ENCODE results near the gene PPFIA2.

PPFIA2 gene

DNA sequence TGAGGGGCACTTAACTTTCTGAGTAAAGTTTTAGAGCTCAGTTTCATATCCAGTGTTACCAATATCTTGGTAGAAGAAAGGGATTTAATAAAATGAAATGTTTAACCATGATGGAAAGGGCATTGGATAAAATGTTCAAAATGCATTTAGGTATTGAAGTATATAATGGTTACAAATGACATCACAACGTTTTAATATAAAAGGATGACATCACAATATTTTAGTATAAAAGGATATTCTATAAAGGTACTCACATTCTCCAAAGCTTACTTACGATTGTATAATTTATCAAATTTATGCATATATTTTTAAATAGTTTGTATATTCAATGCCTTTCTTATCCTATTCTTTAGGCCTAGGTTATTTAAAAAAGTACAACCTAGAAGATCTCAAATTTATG, 226.1 kb downstream of the PPFIA2 start:
- no peak for DNase-seq
- no peak overlapping the region for H2BK15ac ChIP-seq (ENCODE audit: low read depth, poor library complexity, severe bottlenecking)
- no peaks in the 10 kb centered on the region for H3K27me3 ChIP-seq (ENCODE audit: control insufficient read depth in 1 of 2, insufficient read depth in 1 of 2, low read length in 2 of 2)
- H3K4me3 ChIP-seq (ENCODE audit: insufficient read depth in 1 of 2, low read depth in 1 of 2, low read length in 2 of 2), result no peak overlapping the region
- WGBS, result no CpG with 5 or more reads among the region's 2 CpGs
- H4K8ac ChIP-seq (ENCODE audit: low read length), result no peak overlapping the region
- H4K91ac ChIP-seq (ENCODE audit: low read length), result no peak overlapping the region
- H3K23ac ChIP-seq (ENCODE audit: low read length in 2 of 2), result no peak overlapping the region
- no peak overlapping the region for H3K18ac ChIP-seq (ENCODE audit: low read depth in 1 of 2, low read length in 2 of 2)
- H2AFZ ChIP-seq (ENCODE audit: low read depth, low read length), result no peak overlapping the region
- no peak overlapping the region for H3K4ac ChIP-seq (ENCODE audit: low read depth in 1 of 2, low read length in 2 of 2)
- H2BK12ac ChIP-seq (ENCODE audit: low read length in 2 of 2), result no peak overlapping the region
- H3K79me1 ChIP-seq (replicated peaks; ENCODE audit: low read length, poor library complexity, severe bottlenecking), result no peaks in the 10 kb centered on the region
- H2AK5ac ChIP-seq (ENCODE audit: low read length, severe bottlenecking), result no peak overlapping the region
- no peaks in the 10 kb centered on the region for H3K4me1 ChIP-seq (ENCODE audit: control insufficient read depth, insufficient read depth, low read depth, low read length)
- H3K14ac ChIP-seq (ENCODE audit: low read length in 2 of 2), result no peak overlapping the region
- H3K9me3 ChIP-seq (ENCODE audit: control insufficient read depth, low read length), result no peaks in the 10 kb centered on the region
- H3K36me3 ChIP-seq (ENCODE audit: control insufficient read depth in 1 of 2, insufficient read depth in 2 of 2, low read depth in 1 of 2, low read length in 2 of 2), result no peaks in the 10 kb centered on the region
- no peak overlapping the region for H3K9ac ChIP-seq (ENCODE audit: low read length)
- H2BK120ac ChIP-seq (ENCODE audit: low read depth, low read length), result no peak overlapping the region
- no peak overlapping the region for H3K27ac ChIP-seq (ENCODE audit: low read length, poor library complexity, severe bottlenecking)
- H2BK5ac ChIP-seq (ENCODE audit: low read depth, low read length, poor library complexity, severe bottlenecking), result no peak overlapping the region
- H3K4me2 ChIP-seq (ENCODE audit: low read length, poor library complexity, severe bottlenecking), result no peak overlapping the region

DNA sequence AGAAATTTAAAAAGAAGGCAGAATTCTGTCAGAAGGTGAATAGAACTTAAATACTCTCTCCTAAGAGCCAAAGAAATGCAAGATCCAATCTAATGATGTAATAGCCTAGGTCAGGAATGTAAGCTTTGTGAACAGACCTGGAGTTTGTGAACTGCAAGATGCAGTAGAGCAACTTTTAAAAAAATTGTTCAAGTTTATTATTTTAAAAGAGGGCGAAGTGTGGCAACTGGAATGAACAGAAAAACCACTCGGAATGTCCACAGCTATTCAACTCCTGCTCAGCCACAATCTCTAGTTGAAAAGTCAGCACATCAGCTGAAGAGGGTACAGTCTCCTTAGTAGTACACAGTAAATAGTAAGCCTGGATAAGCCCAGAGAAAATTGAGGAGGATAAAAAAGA, 228.8 kb downstream of the PPFIA2 start:
- H3K4me3 ChIP-seq (ENCODE audit: insufficient read depth in 1 of 2, low read depth in 1 of 2, low read length in 2 of 2), result no peak overlapping the region
- no peak overlapping the region for H3K14ac ChIP-seq (ENCODE audit: low read length in 2 of 2)
- no peak overlapping the region for H3K18ac ChIP-seq (ENCODE audit: low read depth in 1 of 2, low read length in 2 of 2)
- H2BK12ac ChIP-seq (ENCODE audit: low read length in 2 of 2), result no peak overlapping the region
- no peak overlapping the region for H2BK5ac ChIP-seq (ENCODE audit: low read depth, low read length, poor library complexity, severe bottlenecking)
- H3K27me3 ChIP-seq (ENCODE audit: control insufficient read depth in 1 of 2, insufficient read depth in 1 of 2, low read length in 2 of 2), result no peaks in the 10 kb centered on the region
- no peak overlapping the region for H4K8ac ChIP-seq (ENCODE audit: low read length)
- no peak overlapping the region for H2AFZ ChIP-seq (ENCODE audit: low read depth, low read length)
- H3K4me2 ChIP-seq (ENCODE audit: low read length, poor library complexity, severe bottlenecking), result no peak overlapping the region
- no peak for DNase-seq
- H2BK15ac ChIP-seq (ENCODE audit: low read depth, poor library complexity, severe bottlenecking), result no peak overlapping the region
- no peaks in the 10 kb centered on the region for H3K9me3 ChIP-seq (ENCODE audit: control insufficient read depth, low read length)
- no peaks in the 10 kb centered on the region for H3K79me1 ChIP-seq (replicated peaks; ENCODE audit: low read length, poor library complexity, severe bottlenecking)
- no peaks in the 10 kb centered on the region for H3K4me1 ChIP-seq (ENCODE audit: control insufficient read depth, insufficient read depth, low read depth, low read length)
- H3K9ac ChIP-seq (ENCODE audit: low read length), result no peak overlapping the region
- no peak overlapping the region for H3K23ac ChIP-seq (ENCODE audit: low read length in 2 of 2)
- H2AK5ac ChIP-seq (ENCODE audit: low read length, severe bottlenecking), result no peak overlapping the region
- no CpG with 5 or more reads among the region's 2 CpGs for WGBS
- H2BK120ac ChIP-seq (ENCODE audit: low read depth, low read length), result no peak overlapping the region
- no peak overlapping the region for H4K91ac ChIP-seq (ENCODE audit: low read length)
- no peak overlapping the region for H3K27ac ChIP-seq (ENCODE audit: low read length, poor library complexity, severe bottlenecking)
- H3K4ac ChIP-seq (ENCODE audit: low read depth in 1 of 2, low read length in 2 of 2), result no peak overlapping the region
- no peaks in the 10 kb centered on the region for H3K36me3 ChIP-seq (ENCODE audit: control insufficient read depth in 1 of 2, insufficient read depth in 2 of 2, low read depth in 1 of 2, low read length in 2 of 2)

DNA sequence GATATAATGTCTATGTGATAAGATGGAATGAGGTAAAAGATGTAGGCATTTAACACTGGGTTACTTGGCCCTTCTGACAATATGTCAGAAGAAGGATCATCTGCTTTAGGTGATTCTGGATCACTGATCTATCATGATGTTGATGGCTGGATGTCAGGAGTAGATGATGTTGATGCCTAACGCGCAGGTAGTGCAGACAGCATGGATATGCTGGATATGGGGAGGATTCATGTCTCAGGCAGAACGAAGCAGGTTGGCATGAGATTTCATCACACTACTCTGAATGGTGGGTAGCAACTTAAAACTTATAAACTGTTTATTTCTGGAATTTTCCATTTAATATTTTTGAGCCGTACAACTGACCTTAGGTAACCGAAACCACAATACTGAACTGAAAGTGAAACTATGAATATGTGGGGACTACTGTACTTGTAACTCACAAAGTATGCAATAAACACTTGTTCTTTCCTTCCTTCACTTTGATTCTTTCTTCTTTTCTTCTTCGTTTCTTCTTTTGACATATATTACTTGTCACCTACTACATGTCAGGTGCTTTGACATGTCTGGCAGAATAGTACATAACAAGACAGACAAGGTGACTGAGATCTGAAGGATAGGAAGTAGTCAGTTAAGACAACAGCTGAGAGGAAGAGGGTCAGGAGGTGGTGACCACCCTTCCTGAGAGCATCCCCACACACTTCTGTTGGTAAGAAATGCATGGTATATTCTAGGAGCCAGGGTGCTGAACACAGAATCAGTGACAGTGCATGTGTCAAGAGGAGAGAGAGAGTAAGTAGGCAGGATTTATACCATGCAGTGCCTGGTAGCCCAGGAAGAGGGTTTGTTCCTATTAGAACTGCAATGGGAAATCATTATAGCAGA, 238.8 kb downstream of the PPFIA2 start:
- Histone ChIP-seq H3K79me1 (replicated peaks; ENCODE audit: low read length, poor library complexity, severe bottlenecking) (no peaks in the 10 kb centered on the region), H2AK5ac (ENCODE audit: low read length, severe bottlenecking) (no peak overlapping the region), H2BK120ac (ENCODE audit: low read depth, low read length) (no peak overlapping the region), H3K4me2 (ENCODE audit: low read length, poor library complexity, severe bottlenecking) (no peak overlapping the region), H2BK15ac (ENCODE audit: low read depth, poor library complexity, severe bottlenecking) (no peak overlapping the region), H2AFZ (ENCODE audit: low read depth, low read length) (no peak overlapping the region), H3K4ac (ENCODE audit: low read depth in 1 of 2, low read length in 2 of 2) (no peak overlapping the region), H3K9ac (ENCODE audit: low read length) (no peak overlapping the region), H2BK12ac (ENCODE audit: low read length in 2 of 2) (no peak overlapping the region), H3K4me1 (ENCODE audit: control insufficient read depth, insufficient read depth, low read depth, low read length) (no peaks in the 10 kb centered on the region), H2BK5ac (ENCODE audit: low read depth, low read length, poor library complexity, severe bottlenecking) (no peak overlapping the region), H3K36me3 (ENCODE audit: control insufficient read depth in 1 of 2, insufficient read depth in 2 of 2, low read depth in 1 of 2, low read length in 2 of 2) (no peaks in the 10 kb centered on the region), H3K27me3 (ENCODE audit: control insufficient read depth in 1 of 2, insufficient read depth in 1 of 2, low read length in 2 of 2) (no peaks in the 10 kb centered on the region), H4K8ac (ENCODE audit: low read length) (no peak overlapping the region), H3K23ac (ENCODE audit: low read length in 2 of 2) (no peak overlapping the region), H3K18ac (ENCODE audit: low read depth in 1 of 2, low read length in 2 of 2) (no peak overlapping the region), H3K9me3 (ENCODE audit: control insufficient read depth, low read length) (no peaks in the 10 kb centered on the region), H3K14ac (ENCODE audit: low read length in 2 of 2) (no peak overlapping the region), H3K27ac (ENCODE audit: low read length, poor library complexity, severe bottlenecking) (no peak overlapping the region), H3K4me3 (ENCODE audit: insufficient read depth in 1 of 2, low read depth in 1 of 2, low read length in 2 of 2) (peak overlapping the region in 1 of 2 experiments; percentile 56), H4K91ac (ENCODE audit: low read length) (no peak overlapping the region)
- 96% methylated on average over 3 of the region's 6 CpGs for WGBS
- DNase-seq, result peak; percentile 25

- H3K9me3 ChIP-seq (ENCODE audit: control insufficient read depth, low read length), result peaks cover 4% of the 10 kb centered on the region
- no peak overlapping the region for H3K18ac ChIP-seq (ENCODE audit: low read depth in 1 of 2, low read length in 2 of 2)
- no peaks in the 10 kb centered on the region for H3K27me3 ChIP-seq (ENCODE audit: control insufficient read depth in 1 of 2, insufficient read depth in 1 of 2, low read length in 2 of 2)
- no peak overlapping the region for H3K9ac ChIP-seq (ENCODE audit: low read length)
- H3K36me3 ChIP-seq (ENCODE audit: control insufficient read depth in 1 of 2, insufficient read depth in 2 of 2, low read depth in 1 of 2, low read length in 2 of 2), result no peaks in the 10 kb centered on the region
- no peak overlapping the region for H2BK15ac ChIP-seq (ENCODE audit: low read depth, poor library complexity, severe bottlenecking)
- no CpG with 5 or more reads among the region's 1 CpG for WGBS
- H3K4ac ChIP-seq (ENCODE audit: low read depth in 1 of 2, low read length in 2 of 2), result no peak overlapping the region
- H2BK120ac ChIP-seq (ENCODE audit: low read depth, low read length), result no peak overlapping the region
- H4K8ac ChIP-seq (ENCODE audit: low read length), result no peak overlapping the region
- no peaks in the 10 kb centered on the region for H3K79me1 ChIP-seq (replicated peaks; ENCODE audit: low read length, poor library complexity, severe bottlenecking)
- H3K23ac ChIP-seq (ENCODE audit: low read length in 2 of 2), result no peak overlapping the region
- H3K4me2 ChIP-seq (ENCODE audit: low read length, poor library complexity, severe bottlenecking), result no peak overlapping the region
- no peak overlapping the region for H4K91ac ChIP-seq (ENCODE audit: low read length)
- DNase-seq, result no peak
- H2AFZ ChIP-seq (ENCODE audit: low read depth, low read length), result no peak overlapping the region
- H3K14ac ChIP-seq (ENCODE audit: low read length in 2 of 2), result no peak overlapping the region
- H2BK12ac ChIP-seq (ENCODE audit: low read length in 2 of 2), result no peak overlapping the region
- no peak overlapping the region for H2AK5ac ChIP-seq (ENCODE audit: low read length, severe bottlenecking)
- no peaks in the 10 kb centered on the region for H3K4me1 ChIP-seq (ENCODE audit: control insufficient read depth, insufficient read depth, low read depth, low read length)
- no peak overlapping the region for H2BK5ac ChIP-seq (ENCODE audit: low read depth, low read length, poor library complexity, severe bottlenecking)
- no peak overlapping the region for H3K4me3 ChIP-seq (ENCODE audit: insufficient read depth in 1 of 2, low read depth in 1 of 2, low read length in 2 of 2)
- H3K27ac ChIP-seq (ENCODE audit: low read length, poor library complexity, severe bottlenecking), result no peak overlapping the region
Measured at GRCh38 chr12:81518638-81519037, 240.5 kb downstream of the PPFIA2 start.
